ENCODE results near the gene OXCT2.

OXCT2 gene

DNA sequence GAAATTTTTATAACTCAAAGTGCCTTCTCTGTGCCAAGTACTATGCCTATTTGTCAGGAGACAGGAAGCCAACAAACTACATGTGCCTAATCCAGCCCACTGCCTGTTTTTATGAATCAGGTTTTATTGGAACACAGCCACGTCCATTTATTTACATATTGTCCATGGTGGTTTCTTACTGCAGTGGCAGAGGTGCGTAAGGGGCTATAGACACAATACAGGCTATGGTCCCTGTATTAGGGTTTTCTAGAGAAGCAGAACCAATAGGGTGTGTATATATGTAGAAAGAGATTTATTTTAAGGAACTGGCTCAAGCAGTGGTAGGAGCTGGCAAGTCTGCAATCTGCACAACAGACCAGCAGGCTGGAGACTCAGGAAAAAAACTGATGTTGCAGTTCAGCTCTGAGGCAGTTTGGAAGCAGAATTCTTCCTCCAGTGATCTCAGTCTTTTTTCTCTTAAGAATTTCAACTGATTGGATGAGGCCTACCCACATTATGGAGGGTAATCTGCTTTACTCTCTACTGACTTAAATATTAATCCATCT is 17.1 kb downstream of the OXCT2 start:
- in situ Hi-C loops (cut with HindIII; ENCODE audit: low pct_ligation_motif_present, low pct_unique_long_range_greater_than_20kb, low sequenced_read_pairs) = no loop called here
- DNase-seq = no peak

- in situ Hi-C loops (cut with HindIII; ENCODE audit: low pct_ligation_motif_present, low pct_unique_long_range_greater_than_20kb, low sequenced_read_pairs) = no loop called here
- no peak for DNase-seq
These were observed 17.8 kb downstream of the OXCT2 start for GRCh38 chr1:39753132-39754025.

GRCh38 chr1:39752703-39753102 is 18.4 kb downstream of the OXCT2 start:
- DNase-seq = no peak
- in situ Hi-C loops (cut with HindIII; ENCODE audit: low pct_ligation_motif_present, low pct_unique_long_range_greater_than_20kb, low sequenced_read_pairs) = no loop called here

DNA sequence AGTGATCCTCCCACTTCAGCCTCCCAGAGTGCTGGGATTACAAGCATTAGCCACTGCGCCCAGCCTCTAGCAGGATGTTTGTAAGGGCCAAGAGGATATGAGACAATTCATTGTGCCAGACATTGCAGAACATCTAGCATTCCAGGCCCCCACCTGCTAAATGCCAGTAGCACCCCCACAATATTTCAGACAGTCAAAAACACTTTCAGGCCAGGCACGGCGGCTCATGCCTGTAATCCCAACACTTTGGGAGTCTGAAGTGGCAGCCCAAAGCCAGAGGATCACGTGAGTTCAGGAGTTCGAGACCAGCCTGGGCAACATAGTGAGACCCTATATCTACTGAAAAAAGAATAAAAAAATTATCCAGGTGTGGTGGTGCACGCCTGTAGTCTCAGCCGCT is 19.6 kb downstream of the OXCT2 start:
- in situ Hi-C loops (cut with HindIII; ENCODE audit: low pct_ligation_motif_present, low pct_unique_long_range_greater_than_20kb, low sequenced_read_pairs) = no loop called here

DNA sequence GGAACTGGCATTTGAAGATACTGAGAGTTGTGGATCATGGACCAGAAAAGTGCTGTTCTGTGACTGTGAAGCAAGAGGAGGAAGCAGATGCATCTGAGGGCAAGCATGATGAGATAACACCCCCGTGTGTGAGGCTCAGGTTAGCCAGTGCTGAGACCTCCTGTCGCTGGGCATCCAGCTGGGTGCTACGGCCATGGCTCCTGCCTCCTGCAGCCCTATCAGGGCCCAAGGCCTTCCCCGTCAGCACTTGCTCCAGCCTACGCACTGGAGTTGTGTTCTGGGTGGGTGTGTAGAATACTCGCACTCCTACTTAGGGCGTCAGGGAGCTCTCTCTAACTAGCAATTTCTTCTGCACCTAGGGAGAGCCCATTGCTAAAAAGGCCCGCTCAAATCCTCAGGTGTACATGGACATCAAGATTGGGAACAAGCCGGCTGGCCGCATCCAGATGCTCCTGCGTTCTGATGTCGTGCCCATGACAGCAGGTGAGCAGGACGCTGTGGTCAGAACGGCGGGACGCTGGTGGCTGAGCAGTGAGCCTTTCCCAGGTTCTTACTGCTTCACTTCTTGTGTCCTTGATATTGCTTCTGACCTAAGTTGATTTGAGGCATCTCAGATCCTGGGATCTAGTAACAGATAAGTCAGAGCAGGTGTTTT is 26.0 kb downstream of the OXCT2 start:
- in situ Hi-C loops (cut with HindIII; ENCODE audit: low pct_ligation_motif_present, low pct_unique_long_range_greater_than_20kb, low sequenced_read_pairs) = no loop called here
- DNase-seq = no peak

More for the DNA sequence above, 19.6 kb downstream of the OXCT2 start:
- no peak for DNase-seq

DNA sequence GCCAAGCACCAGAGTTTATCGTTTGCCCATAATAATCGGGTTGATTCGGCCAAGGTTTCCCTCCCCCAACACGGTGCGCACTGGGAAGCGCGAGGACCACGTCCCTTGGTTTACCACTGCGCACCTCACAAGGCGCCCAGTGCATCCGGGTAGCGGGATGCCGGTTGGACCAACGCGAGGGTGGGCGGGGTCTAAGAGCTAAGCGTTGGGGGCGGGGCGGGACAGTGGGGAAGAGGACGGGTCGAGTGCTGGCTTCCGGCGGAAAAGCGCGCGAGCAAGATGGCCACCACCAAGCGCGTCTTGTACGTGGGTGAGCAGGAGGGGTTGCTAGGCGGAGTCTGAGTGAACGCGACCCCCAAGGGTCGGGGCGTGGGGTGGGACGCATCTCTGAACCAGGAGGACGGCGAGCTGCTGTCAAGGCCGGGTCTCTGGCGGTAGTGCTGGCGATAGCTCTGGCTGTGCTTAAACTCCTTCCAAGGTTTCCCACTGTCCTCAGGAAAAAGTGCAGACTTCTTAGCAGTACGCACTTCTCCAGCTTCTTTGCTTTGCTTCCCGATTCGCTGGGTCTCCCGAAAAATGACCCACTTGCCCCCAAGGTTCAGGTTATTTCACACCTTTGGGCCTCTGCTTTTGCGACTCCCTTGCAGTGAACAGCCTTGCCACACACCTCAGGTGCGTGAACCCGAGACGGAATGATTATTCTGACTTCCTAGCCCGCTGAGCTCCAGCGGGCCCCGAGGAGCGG is 32.4 kb downstream of the OXCT2 start, which contains the start of gene PPIE:
TSS of gene PPIE (plus strand) at position 261 of the 745 bp plus-strand sequence. CDS start at position 280, 19 bp downstream.
- in situ Hi-C loops (cut with HindIII; ENCODE audit: low pct_ligation_motif_present, low pct_unique_long_range_greater_than_20kb, low sequenced_read_pairs) = no loop called here
- DNase-seq = peak; percentile 87

- in situ Hi-C loops (cut with HindIII; ENCODE audit: low pct_ligation_motif_present, low pct_unique_long_range_greater_than_20kb, low sequenced_read_pairs) = no loop called here
- no peak for DNase-seq
These were observed 33.5 kb downstream of the OXCT2 start for GRCh38 chr1:39737546-39738169.

DNA sequence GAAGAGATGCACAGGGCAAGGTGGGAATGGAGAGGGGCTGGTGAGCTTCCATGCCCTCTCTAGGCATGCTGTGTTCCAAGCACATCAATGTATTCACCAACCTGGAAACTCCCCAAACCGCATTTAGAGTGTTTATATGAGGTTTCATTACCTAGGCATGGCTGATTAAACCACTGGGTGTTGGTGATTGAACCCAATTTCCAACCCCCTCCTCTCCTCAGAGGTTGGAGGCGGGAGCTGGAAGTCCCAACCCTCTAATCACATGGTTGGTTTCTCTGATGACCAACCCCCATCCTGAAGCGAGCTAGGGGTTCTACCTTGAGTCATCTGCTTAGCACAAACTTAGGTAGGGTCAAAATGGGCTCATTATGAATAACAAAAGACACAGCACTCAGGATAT is 35.4 kb downstream of the OXCT2 start:
- in situ Hi-C loops (cut with HindIII; ENCODE audit: low pct_ligation_motif_present, low pct_unique_long_range_greater_than_20kb, low sequenced_read_pairs) = no loop called here
- DNase-seq = no peak

DNA sequence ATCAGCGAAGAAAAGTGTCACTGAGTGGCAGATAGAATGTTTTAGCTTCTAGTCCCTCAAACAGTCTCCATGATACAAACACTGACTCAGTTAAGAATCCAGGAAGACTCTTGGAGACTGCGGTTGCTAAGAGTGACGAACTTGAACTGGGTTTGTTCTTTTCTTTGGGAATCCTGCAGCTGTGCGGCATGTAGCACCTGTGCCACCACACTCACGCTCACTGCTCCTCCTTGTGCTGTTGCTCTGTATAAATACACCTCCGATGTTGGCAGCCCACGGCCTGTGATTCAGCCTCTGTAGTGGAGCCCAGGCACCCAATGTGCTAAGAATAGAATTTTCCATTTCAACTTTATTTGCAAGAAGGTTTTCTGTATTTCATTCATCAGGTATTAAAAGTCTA is 38.0 kb downstream of the OXCT2 start:
- no peak for DNase-seq

GRCh38 chr1:39732730-39733129 is 38.4 kb downstream of the OXCT2 start:
- in situ Hi-C loops (cut with HindIII; ENCODE audit: low pct_ligation_motif_present, low pct_unique_long_range_greater_than_20kb, low sequenced_read_pairs) = no loop called here
- no peak for DNase-seq

More for the DNA sequence above, 38.0 kb downstream of the OXCT2 start:
- in situ Hi-C loops (cut with HindIII; ENCODE audit: low pct_ligation_motif_present, low pct_unique_long_range_greater_than_20kb, low sequenced_read_pairs) = no loop called here

- in situ Hi-C loops (cut with HindIII; ENCODE audit: low pct_ligation_motif_present, low pct_unique_long_range_greater_than_20kb, low sequenced_read_pairs) = no loop called here
- DNase-seq = no peak
These were observed 41.3 kb downstream of the OXCT2 start for GRCh38 chr1:39729842-39730241.

GRCh38 chr1:39729030-39729429 is 42.1 kb downstream of the OXCT2 start:
- in situ Hi-C loops (cut with HindIII; ENCODE audit: low pct_ligation_motif_present, low pct_unique_long_range_greater_than_20kb, low sequenced_read_pairs) = no loop called here
- no peak for DNase-seq

GRCh38 chr1:39727932-39728317 is 43.2 kb downstream of the OXCT2 start:
- in situ Hi-C loops (cut with HindIII; ENCODE audit: low pct_ligation_motif_present, low pct_unique_long_range_greater_than_20kb, low sequenced_read_pairs) = no loop called here

GRCh38 chr1:39727221-39727931 is 43.8 kb downstream of the OXCT2 start:
- DNase-seq = no peak
- in situ Hi-C loops (cut with HindIII; ENCODE audit: low pct_ligation_motif_present, low pct_unique_long_range_greater_than_20kb, low sequenced_read_pairs) = no loop called here

More at GRCh38 chr1:39727932-39728317, 43.2 kb downstream of the OXCT2 start:
- no peak for DNase-seq

GRCh38 chr1:39726600-39726999 is 44.5 kb downstream of the OXCT2 start:
- in situ Hi-C loops (cut with HindIII; ENCODE audit: low pct_ligation_motif_present, low pct_unique_long_range_greater_than_20kb, low sequenced_read_pairs) = no loop called here
- no peak for DNase-seq

GRCh38 chr1:39722495-39722894 is 48.7 kb downstream of the OXCT2 start:
- in situ Hi-C loops (cut with HindIII; ENCODE audit: low pct_ligation_motif_present, low pct_unique_long_range_greater_than_20kb, low sequenced_read_pairs) = no loop called here
- DNase-seq = no peak

GRCh38 chr1:39721664-39722063 is 49.5 kb downstream of the OXCT2 start:
- DNase-seq = no peak
- in situ Hi-C loops (cut with HindIII; ENCODE audit: low pct_ligation_motif_present, low pct_unique_long_range_greater_than_20kb, low sequenced_read_pairs) = no loop called here
